Adrenal gland (tissue), 12 donors: ENCODE results near the gene AGBL4. TPM values are rescaled to one million over a fixed set of nuclear protein-coding genes. Genes with fewer than 3 reads are reported as not detected.
A peak's percentile ranks its signal among the peaks of the same experiment; 100 is the strongest.

Source experiments
- DNase-seq, 7 donors: peaks; one replicate each; pipeline ENCODE4 v3.0.0-alpha.2; 2019 to 2020
- H3K27ac ChIP-seq, 5 donors: fragments of 200-600 bp; sonication (generic) in 4 of 5; 1 replicate in 3 of 5; 2 replicates in 2 of 5; pipeline versions ENCODE4 v1.5.1 to v1.8.0; 2016 to 2020; ENCODE audit warnings: mild to moderate bottlenecking in 1 of 5
- H3K27me3 ChIP-seq: fragments of 200-600 bp; 2 replicates; pipeline ENCODE4 v1.8.0; 2021
- H3K36me3 ChIP-seq, 2 donors: fragments of 200-600 bp; replicated peaks in 1 of 2; 1 replicate in 1 of 2; 2 replicates in 1 of 2; pipeline versions ENCODE4 v1.5.1 to v1.8.0; 2018 to 2022
- H3K4me1 ChIP-seq, 2 donors: fragments of 200-600 bp; replicated peaks in 1 of 2; 1 replicate in 1 of 2; 2 replicates in 1 of 2; pipeline versions ENCODE4 v1.5.1 to v1.8.0; 2018 to 2021
- H3K4me3 ChIP-seq, 4 donors: fragments of 200-600 bp; sonication (generic) in 3 of 4; one replicate each; pipeline ENCODE4 v1.5.1; 2016 to 2018
- H3K9me3 ChIP-seq, 3 donors: fragments of 200-600 bp; sonication (generic) in 1 of 3; replicated peaks in 1 of 3; 1 replicate in 2 of 3; 2 replicates in 1 of 3; pipeline versions ENCODE4 v1.5.1 to v1.8.0; 2016 to 2021
- CTCF ChIP-seq, 6 experiments: fragments of 450-650 bp in 4 of 6; fragments of 200-600 bp in 2 of 6; sonication (generic) in 1 of 6; IDR thresholded peaks; 1 replicate in 5 of 6; 2 replicates in 1 of 6; pipeline versions ENCODE4 v1.5.1 to v1.8.0; 2016 to 2021; ENCODE audit warnings: antibody characterized with exemption in 6 of 6, mild to moderate bottlenecking in 2 of 6, moderate library complexity in 1 of 6
- POLR2A ChIP-seq, 2 donors: fragments of 450-650 bp; IDR thresholded peaks; one replicate each; pipeline ENCODE4 v1.6.1; 2017; ENCODE audit warnings: antibody characterized with exemption in 2 of 2, mild to moderate bottlenecking in 2 of 2, moderate library complexity in 1 of 2
- WGBS, 4 donors: extraction: QIAGEN DNeasy Blood & Tissue Kit in 2 of 4; methylation state at CpG; one replicate each; pipeline versions ENCODE4 v1.1.5 to v1.1.7; 2013 to 2017; 5-methylcytosine and 5-hydroxymethylcytosine counted together
- intact Hi-C, 2 donors: fragments of 100-400 bp; cut with DNase I; formaldehyde crosslinking; loops; one replicate each; pipeline versions ENCODE4 v1.14.1 to v1.15.0; 2022 to 2023
- polyA plus RNA-seq, 3 donors: library from polyadenylated mRNA; stranded (reverse); fragments of 200-250 nt in 2 of 3; fragments of 350-450 nt in 1 of 3; fragmentation: Illumina TruSeq in 1 of 3; extraction: RNeasy Lipid Tissue Mini Kit (QIAGEN cat#74804) in 1 of 3; gene quantifications; one replicate each; pipeline ENCODE4 v1.2.3, GENCODE V29; 2013 to 2014
- total RNA-seq, 9 donors: library from RNA; depleted of rRNA in 4 of 9; stranded (reverse); fragments of >200 nt in 4 of 9; fragments of 120-200 nt in 1 of 9; fragmentation: NEBNext Ultra II Directional in 1 of 9; extraction: Animal tissue kit (Norgen Biotek cat#: 25700) in 1 of 9; gene quantifications; one replicate each; pipeline versions ENCODE4 v1.1.0 to v1.2.4, GENCODE V29; 2013 to 2023
- donor health status: healthy with polysubstance abuse.
- donor health status: Bipolar disorder and iron deficiency.
- donor health status: DM: yes; HTN: yes; CAD: no.
- donor health status: DM: no; HTN: no; CAD: no.
- donor health status: DM: no; HTN: no; CAD: no.
- donor health status: DM: yes; HTN: yes; CAD: no.

Gene AGBL4
- total and polyA plus RNA-seq, 12 donors = 0.10 to 1.9 (median 0.80) TPM; not detected in 2

GRCh38 chr1:48789903-48790302 lies 1233.9 kb downstream of the AGBL4 start:
- no peak overlapping the region for H3K27ac ChIP-seq
- no peaks in the 10 kb centered on the region for H3K9me3 ChIP-seq
- H3K4me3 ChIP-seq = no peak overlapping the region
- no peak for TF ChIP-seq CTCF (IDR thresholded peaks at IDR 0.05)
- TF ChIP-seq POLR2A (IDR thresholded peaks at IDR 0.05) = no peak
- no peaks in the 10 kb centered on the region for H3K36me3 ChIP-seq
- no peaks in the 10 kb centered on the region for H3K4me1 ChIP-seq
- H3K27me3 ChIP-seq = no peaks in the 10 kb centered on the region
- no peak for DNase-seq
- intact Hi-C loops = no loop called here
- 73 to 80% (median 78%) methylated on average over 4 of the region's 4 CpGs for WGBS, 4 donors

GRCh38 chr1:48785869-48786268 lies 1237.9 kb downstream of the AGBL4 start:
- 85 to 89% (median 86%) methylated on average over 1 of the region's 1 CpG for WGBS, 4 donors
- H3K27ac ChIP-seq = no peak overlapping the region
- intact Hi-C loops = no loop called here
- H3K36me3 ChIP-seq = no peaks in the 10 kb centered on the region
- H3K4me1 ChIP-seq = no peaks in the 10 kb centered on the region
- TF ChIP-seq POLR2A (IDR thresholded peaks at IDR 0.05) (no peak), CTCF (IDR thresholded peaks at IDR 0.05) (no peak)
- DNase-seq = no peak
- no peaks in the 10 kb centered on the region for H3K27me3 ChIP-seq
- H3K9me3 ChIP-seq = no peaks in the 10 kb centered on the region
- no peak overlapping the region for H3K4me3 ChIP-seq

- H3K27ac ChIP-seq = no peak overlapping the region
- H3K9me3 ChIP-seq = no peaks in the 10 kb centered on the region
- H3K4me3 ChIP-seq = no peak overlapping the region
- DNase-seq = no peak
- no peak for TF ChIP-seq POLR2A (IDR thresholded peaks at IDR 0.05)
- no peak for TF ChIP-seq CTCF (IDR thresholded peaks at IDR 0.05)
- WGBS, 4 donors = 79 to 92% (median 89%) methylated on average over 2 of the region's 2 CpGs
- H3K27me3 ChIP-seq = no peaks in the 10 kb centered on the region
- no peaks in the 10 kb centered on the region for H3K4me1 ChIP-seq
- intact Hi-C loops = no loop called here
- no peaks in the 10 kb centered on the region for H3K36me3 ChIP-seq
These were observed 1239.5 kb downstream of the AGBL4 start for GRCh38 chr1:48784301-48784700.

- intact Hi-C loops = no loop called here
These were observed 1246.4 kb downstream of the AGBL4 start for GRCh38 chr1:48777219-48777895.

More at GRCh38 chr1:48777219-48777895, 1246.4 kb downstream of the AGBL4 start:
- WGBS, 4 donors = 2 to 10% (median 9%) methylated on average over 12 to 17 of the region's 17 CpGs
- TF ChIP-seq CTCF (IDR thresholded peaks at IDR 0.05) (no peak), POLR2A (IDR thresholded peaks at IDR 0.05) (no peak)
- H3K4me3 ChIP-seq = peak overlapping the region in 2 of 4 donors; percentile 78
- H3K36me3 ChIP-seq = no peaks in the 10 kb centered on the region
- peak overlapping the region in 2 of 5 donors; percentile 2 to 74 for H3K27ac ChIP-seq
- H3K4me1 ChIP-seq = peaks cover 8 to 18% of the 10 kb centered on the region in 2 donors
- peak in 5 of 7 donors; percentile 12 to 44 (median 25) for DNase-seq
- no peaks in the 10 kb centered on the region for H3K27me3 ChIP-seq
- H3K9me3 ChIP-seq = no peaks in the 10 kb centered on the region
